ENCODE data around the gene RAB31.

- TF ChIP-seq, protein P1, sequence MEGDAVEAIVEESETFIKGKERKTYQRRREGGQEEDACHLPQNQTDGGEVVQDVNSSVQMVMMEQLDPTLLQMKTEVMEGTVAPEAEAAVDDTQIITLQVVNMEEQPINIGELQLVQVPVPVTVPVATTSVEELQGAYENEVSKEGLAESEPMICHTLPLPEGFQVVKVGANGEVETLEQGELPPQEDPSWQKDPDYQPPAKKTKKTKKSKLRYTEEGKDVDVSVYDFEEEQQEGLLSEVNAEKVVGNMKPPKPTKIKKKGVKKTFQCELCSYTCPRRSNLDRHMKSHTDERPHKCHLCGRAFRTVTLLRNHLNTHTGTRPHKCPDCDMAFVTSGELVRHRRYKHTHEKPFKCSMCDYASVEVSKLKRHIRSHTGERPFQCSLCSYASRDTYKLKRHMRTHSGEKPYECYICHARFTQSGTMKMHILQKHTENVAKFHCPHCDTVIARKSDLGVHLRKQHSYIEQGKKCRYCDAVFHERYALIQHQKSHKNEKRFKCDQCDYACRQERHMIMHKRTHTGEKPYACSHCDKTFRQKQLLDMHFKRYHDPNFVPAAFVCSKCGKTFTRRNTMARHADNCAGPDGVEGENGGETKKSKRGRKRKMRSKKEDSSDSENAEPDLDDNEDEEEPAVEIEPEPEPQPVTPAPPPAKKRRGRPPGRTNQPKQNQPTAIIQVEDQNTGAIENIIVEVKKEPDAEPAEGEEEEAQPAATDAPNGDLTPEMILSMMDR (IDR thresholded peaks at IDR 0.05; ENCODE audit: borderline replicate concordance, extremely low read depth, low read length, poor library complexity, severe bottlenecking): no peak
- TF ChIP-seq EZH2 (IDR thresholded peaks at IDR 0.05; ENCODE audit: borderline replicate concordance, low read depth, low read length, severe bottlenecking): no peak
These were observed 6.3 kb upstream of the RAB31 start for GRCh38 chr18:9701609-9702349.

Measured in DND-41 (cell line).